Measurements from ENCODE around the gene PEX1.
"Not testable (repeated sequence)": the region's sequence is repeated elsewhere in the genome, so short reads cannot be mapped to it uniquely, and the experiment has no call there.

The PEX1 gene

DNA sequence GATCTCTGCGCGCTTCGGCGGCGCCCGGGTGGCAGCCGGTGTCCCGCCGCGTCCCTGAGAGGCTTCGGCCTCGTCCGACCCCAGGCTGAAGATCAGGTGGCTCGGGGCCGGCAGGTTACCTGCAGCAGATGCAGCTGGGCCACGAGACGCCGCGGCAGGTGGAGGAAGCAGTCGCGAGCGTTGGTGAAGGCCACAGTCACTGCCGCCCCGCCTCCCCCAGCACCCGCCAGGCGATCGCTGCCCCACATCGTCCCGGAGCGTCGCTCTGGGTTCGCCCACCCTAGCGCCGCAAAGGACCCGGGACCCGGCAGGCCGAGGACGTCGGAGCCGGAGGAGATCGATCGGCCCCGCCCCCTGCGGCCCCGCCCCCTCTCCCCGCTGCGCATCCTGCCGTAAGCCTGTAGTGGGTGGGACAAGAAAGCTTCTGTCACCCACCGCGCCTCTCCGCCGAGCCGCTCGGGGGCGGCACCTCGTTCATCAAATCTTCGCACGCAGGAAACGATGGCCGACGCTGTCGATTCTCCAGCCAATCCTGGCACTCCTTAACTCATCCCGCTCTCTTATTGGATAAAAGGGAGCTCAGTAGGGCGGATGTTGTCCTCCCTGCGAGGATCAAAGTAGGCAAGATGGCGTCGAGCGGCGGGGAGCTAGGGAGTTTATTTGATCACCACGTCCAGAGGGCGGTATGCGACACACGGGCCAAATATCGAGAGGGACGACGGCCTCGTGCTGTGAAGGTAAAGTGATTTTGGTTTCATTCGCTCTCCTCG lies at the start of gene PEX1, which contains the start of gene RBM48:
PEX1 (minus strand) TSS at position 333 of the 770 bp plus-strand sequence; CDS start at position 248, 85 bp downstream.
RBM48 (plus strand) TSS at position 608 of the 770 bp plus-strand sequence; CDS start at position 627, 19 bp downstream.
- peak; percentile 97 for DNase-seq (ENCODE audit: low spot score)

- DNase-seq (ENCODE audit: low spot score) = no peak
Observed at GRCh38 chr7:92576296-92576695, 48.0 kb upstream of the PEX1 start.

DNA sequence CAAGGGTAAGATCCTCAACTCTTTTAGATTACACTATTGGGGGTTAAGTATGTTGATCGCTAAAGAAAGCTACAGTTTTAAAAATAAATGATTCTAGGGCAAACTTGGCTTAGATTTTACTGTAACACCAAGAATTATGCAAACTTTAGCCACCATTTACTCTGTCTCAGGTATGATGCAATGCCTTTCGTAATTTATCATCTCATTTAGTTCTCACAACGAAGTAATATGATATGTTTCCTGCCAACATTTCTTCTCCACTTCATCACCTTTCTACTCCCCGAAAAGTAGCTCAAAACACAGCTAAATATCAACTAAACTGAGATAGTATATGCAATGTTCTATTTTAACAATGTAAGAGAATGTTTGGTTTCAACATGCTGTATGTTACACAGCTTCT lies 40.8 kb upstream of the PEX1 start:
- DNase-seq (ENCODE audit: low spot score) = no peak

DNA sequence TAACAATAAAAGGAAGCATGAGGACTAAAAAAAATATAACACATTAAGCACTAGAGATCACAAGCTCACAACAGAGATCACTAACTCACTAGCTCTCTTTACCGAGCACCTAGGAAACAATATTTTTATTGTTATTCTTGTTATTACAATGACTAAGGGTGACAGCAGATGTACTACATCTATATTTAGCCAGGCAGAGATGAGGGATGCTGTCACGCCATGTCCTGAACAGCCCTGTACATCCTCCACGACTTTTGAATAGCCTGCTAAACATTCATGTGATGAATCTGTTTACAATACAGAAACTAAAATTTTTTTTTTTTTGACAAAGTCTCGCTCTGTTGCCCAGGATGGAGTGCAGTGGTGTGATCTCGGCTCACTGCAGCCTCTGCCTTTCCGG lies 39.1 kb upstream of the PEX1 start:
- no peak for DNase-seq (ENCODE audit: low spot score)

DNA sequence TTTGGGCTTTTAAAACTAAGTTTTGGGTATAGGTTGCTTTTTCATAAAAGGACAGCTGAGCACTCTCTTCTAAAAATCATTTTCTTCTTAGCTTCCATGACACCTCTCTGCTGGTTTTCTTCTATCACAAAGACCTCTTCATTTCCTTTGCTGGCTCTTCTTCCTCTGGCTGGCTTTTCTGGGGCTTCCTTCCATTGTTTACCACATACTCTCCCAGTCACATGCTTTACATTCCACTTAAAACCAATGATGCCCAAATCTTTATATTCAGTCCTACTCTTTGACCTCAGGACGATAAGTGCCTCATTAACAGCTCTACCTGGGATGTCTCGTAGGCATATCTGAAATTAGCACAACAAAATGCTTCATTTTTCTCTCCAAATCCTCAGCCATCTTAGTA lies 35.0 kb upstream of the PEX1 start:
- DNase-seq (ENCODE audit: low spot score) = no peak

DNA sequence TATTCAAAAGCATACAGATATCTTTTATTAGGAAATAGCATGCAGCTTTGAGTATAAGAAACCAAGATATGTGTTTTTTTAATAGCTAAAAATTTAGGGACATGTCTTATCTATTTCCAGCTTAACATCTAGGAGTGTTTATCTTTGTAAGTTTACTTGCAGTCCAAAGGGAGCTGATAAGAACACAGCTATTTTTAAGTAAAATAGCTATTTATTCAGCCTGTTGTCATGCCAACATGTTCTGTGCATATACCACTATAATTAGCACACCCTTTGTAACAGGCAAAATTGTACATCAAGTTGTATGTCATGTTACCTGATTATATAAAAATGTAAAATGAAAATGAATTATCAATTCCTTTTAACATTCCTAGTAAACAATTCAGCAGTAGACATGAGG lies 32.3 kb upstream of the PEX1 start:
- DNase-seq (ENCODE audit: low spot score) = no peak

DNA sequence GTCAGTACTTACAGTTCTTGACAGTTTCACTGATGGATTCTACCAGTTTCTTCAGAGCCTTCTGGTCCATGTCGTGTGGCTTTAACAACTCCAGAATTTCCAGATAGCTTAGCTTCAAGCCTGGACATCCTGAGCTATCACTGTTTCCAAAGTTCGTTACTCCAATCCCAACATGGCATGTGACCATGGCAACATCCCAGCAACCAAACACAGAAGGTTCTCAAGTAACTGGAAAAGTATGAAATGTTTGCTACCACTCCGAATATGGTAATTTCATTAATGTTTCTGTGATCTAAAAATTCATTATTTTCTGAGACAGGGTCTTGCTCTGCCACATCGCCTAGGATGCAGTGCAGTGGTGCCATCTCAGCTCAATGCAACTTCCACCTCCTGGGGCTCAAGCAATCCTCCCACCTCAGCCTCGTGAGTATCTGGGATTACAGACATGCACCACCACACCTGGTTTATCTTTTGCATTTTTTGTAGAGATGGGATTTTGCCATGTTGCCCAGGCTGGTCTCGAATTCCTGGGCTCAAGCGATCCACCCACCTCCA lies 29.6 kb upstream of the PEX1 start:
- no peak for DNase-seq (ENCODE audit: low spot score)

GRCh38 chr7:92557249-92557648 lies 28.9 kb upstream of the PEX1 start:
- DNase-seq (ENCODE audit: low spot score) = no peak

DNA sequence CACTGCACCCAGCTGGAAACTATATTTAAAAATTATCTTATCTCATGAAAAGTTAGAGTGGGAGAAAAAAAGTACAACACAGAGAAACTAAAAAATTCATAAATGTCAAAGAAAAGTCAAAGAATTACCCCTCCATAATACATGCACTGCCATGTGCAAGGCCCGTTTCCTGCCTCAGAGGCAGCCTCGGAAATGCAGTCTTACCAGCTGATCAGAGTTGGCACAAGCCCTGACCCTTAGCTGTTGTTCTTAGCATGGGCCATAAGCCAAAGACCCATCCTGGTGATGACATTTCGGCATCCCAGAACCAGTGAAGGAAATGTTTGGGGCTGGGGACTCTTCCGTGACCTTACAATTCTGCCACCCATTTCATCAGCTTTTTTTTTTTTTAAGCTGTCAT lies 21.9 kb upstream of the PEX1 start:
- no peak for DNase-seq (ENCODE audit: low spot score)

- no peak for DNase-seq (ENCODE audit: low spot score)
Observed at GRCh38 chr7:92547579-92547978, 19.3 kb upstream of the PEX1 start.

GRCh38 chr7:92546856-92547497 lies 18.7 kb upstream of the PEX1 start:
- no peak for DNase-seq (ENCODE audit: low spot score)

DNA sequence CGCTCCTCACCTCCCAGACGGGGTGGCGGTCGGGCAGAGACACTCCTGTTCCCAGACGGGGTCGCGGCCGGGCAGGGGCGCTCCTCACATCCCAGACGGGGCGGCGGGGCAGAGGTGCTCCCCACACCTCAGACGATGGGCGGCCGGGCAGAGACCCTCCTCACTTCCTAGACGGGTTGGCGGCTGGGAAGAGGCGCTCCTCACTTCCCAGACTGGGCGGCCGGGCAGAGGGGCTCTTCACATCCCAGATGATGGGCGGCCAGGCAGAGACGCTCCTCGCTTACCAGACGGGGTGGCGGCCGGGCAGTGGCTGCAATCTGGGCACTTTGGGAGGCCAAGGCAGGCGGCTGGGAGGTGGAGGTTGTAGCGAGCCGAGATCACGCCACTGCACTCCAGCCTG lies 16.8 kb upstream of the PEX1 start:
- not testable (repeated sequence) for DNase-seq (ENCODE audit: low spot score)

DNA sequence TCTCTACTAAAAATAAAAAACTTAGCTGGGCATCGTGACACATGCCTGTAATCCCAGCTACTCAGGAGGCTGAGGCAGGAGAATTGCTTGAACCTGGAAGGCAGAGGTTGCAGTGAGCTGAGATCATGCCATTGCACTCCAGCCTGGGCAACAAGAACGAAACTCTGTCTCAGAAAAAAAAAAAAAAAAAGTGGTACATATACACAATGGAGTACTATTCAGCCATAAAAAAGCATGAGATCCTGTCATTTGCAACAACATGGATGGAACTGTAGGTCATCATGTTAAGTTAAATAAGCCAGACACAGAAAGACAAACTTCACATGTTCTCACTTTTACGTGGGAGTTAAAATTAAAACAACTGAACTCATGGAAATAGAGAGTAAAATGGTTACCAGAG lies 15.2 kb upstream of the PEX1 start:
- not testable (repeated sequence) for DNase-seq (ENCODE audit: low spot score)

GRCh38 chr7:92534572-92534971 lies 6.3 kb upstream of the PEX1 start:
- DNase-seq (ENCODE audit: low spot score) = no peak

DNA sequence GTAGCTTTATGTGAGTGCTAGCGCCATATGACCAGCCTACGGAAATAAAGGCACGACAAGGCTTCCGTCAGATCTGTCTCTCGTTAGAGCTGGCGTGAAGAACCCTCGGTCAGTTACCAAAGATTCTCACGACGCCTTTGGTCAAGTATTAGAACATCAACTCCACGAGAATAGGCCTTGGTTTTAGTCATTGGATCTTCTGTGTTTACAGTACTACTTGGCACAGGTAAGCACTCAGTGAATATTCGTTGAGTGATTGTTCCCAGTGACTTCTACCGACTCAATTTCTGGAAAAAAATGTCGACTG lies 591 bp upstream of the PEX1 start:
- no peak for DNase-seq (ENCODE audit: low spot score)

DNA sequence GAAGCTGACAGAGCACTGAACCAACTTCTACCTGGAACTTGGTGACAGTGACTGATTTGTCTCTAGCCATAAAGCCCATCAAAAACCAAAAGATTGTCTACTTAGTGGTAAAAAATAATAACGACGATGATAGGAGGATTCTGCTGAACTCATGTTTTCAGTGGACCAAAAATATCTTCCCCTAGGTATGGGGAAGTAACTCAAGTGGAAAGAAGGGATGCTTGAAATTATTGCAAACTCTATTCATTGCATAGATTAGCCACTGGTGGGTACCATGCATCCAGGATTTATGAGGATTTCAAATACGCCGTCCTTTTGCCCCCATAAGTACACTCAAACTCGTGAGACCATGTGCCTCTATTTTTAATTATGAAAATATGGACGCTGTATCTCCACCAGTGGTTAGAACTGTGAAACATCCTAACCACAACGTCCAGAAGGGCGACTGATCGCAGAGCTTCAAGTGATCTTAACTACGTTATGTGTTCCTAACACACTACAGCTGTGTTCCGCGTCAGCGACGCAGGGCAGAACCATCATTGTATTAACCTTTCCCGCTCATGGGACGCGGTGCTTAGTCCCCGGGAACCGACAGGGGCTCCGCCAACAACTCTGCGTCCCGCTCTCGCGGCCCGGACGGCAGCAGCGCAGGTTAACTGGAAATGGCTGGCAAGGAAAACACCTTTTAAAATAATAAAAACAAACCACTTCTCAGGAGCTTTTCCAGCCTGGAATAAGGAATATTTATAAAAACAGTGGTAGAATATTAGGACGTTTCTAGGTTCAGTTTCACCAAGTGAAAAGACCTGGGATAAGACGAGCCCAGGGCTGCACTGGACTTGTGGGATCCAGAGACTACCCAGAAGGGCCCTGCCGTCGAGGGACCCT lies 776 bp downstream of the PEX1 start:
- peak; percentile 63 for DNase-seq (ENCODE audit: low spot score)

- no peak for DNase-seq (ENCODE audit: low spot score)
Observed at GRCh38 chr7:92523110-92523509, 5.2 kb downstream of the PEX1 start.

GRCh38 chr7:92520024-92520423 lies 8.3 kb downstream of the PEX1 start:
- DNase-seq (ENCODE audit: low spot score) = no peak

DNA sequence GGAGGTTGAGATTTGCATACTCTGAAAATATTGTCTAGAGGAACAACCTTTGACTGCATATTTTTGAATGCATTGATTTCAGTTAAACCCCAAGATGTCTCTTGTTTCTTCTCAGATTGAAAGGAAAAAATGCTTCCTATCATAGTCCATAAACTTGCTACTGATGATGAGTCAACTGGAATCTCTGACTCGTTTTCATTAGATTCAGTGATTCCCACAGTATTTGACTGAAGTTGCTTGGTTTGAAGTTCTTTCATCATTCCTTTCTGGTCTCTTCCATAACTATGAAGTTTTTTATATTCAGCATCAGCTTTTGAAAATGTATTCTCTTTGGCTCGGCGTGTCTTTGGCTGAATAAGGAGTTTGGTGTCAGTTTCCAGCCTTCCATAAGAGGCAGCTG lies 10.7 kb downstream of the PEX1 start:
- no peak for DNase-seq (ENCODE audit: low spot score)

DNA sequence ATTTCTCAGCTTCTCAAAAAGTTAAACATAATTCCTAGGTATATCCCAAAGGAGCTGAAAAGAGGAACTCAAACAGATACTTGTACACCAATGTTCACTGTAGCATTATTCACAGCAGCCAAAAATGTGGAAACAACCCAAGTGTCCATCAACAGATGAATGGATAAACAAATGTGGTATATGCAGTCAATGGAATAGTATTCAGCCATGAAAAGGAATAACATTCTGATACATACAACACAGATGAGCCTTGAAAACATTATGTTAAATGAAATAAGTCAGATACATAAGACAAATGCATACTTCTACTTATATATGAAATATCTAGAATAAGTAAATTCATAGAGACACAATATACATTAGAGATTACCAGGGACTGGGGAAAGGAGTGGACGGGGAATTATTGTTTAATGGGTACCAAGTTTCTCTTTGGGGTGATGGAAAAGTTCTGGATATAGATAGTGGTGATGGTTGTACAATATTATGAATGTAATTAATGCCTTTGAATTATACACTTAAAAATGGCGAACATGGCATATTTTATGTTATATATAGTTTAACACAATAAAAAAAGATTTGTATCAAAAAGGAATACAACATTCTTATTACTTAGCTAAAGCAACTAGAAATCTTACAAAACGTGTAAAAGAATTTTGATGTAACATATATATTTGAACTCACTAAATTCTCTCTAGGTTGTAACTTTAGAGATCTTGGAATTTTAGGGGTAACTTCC lies 15.0 kb downstream of the PEX1 start:
- DNase-seq (ENCODE audit: low spot score) = no peak

GRCh38 chr7:92508946-92509345 lies 19.4 kb downstream of the PEX1 start:
- DNase-seq (ENCODE audit: low spot score) = no peak

DNA sequence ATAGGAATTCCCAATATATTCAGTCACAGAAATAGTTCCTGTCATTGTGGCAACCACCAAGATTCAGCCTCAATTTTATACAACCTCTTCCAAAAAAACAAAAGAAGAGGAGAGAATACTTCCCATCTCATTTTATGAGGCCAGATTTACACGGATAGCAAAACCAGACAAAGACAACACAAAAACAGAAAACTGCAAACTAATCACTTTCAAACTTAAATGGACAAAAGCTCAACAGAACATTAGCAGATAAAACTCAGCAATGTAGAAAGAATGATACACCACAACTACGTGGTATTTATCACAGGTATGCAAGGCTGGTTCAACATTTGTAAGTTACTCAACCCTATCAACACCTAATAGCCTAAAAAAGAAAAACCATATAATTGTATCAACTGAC lies 22.0 kb downstream of the PEX1 start:
- DNase-seq (ENCODE audit: low spot score) = no peak
